Measurements from ENCODE around the gene ELP4.

GRCh38 chr11:31820438-31820818 lies 310.9 kb downstream of the ELP4 start:
- no peak for TF ChIP-seq CTCF (tag by site-specific recombination; IDR thresholded peaks at IDR 0.05)
- no peak for TF ChIP-seq ZFP41 (tag by site-specific recombination; IDR thresholded peaks at IDR 0.05; ENCODE audit: borderline replicate concordance)
- no peak for TF ChIP-seq ZNF561 (tag by site-specific recombination; IDR thresholded peaks at IDR 0.05; ENCODE audit: borderline replicate concordance)
- TF ChIP-seq KLF1 (tag by site-specific recombination; IDR thresholded peaks at IDR 0.05) = no peak
- TF ChIP-seq ZNF148 (tag by site-specific recombination; IDR thresholded peaks at IDR 0.05; ENCODE audit: borderline replicate concordance) = no peak
- TF ChIP-seq OSR2 (tag by site-specific recombination; IDR thresholded peaks at IDR 0.05) = no peak
- no peak for TF ChIP-seq PBX3 (CRISPR knock-in tag; IDR thresholded peaks at IDR 0.05)

Measured in HEK293 (cell line).